Peyer's patch (tissue), 4 donors: ENCODE results near the gene ATP13A3.

ENCODE experiments used
- CTCF ChIP-seq, 6 experiments: fragments of 450-650 bp in 4 of 6; fragments of 200-600 bp in 2 of 6; sonication (generic) in 1 of 6; IDR thresholded peaks; one replicate each; pipeline ENCODE4 v1.5.1; 2017 to 2019; ENCODE audit warnings: antibody characterized with exemption in 6 of 6, mild to moderate bottlenecking in 3 of 6, moderate library complexity in 1 of 6
- POLR2A ChIP-seq, 2 donors: fragments of 450-650 bp; IDR thresholded peaks; one replicate each; pipeline ENCODE4 v1.5.1; 2017; ENCODE audit warnings: antibody characterized with exemption in 2 of 2, mild to moderate bottlenecking in 2 of 2, moderate library complexity in 2 of 2

- no peak for TF ChIP-seq CTCF (IDR thresholded peaks at IDR 0.05)
- no peak for TF ChIP-seq POLR2A (IDR thresholded peaks at IDR 0.05)
These were observed 16.3 kb upstream of the ATP13A3 start for GRCh38 chr3:194503081-194503531.
